NCI-H2227 (cell line): ENCODE data around the gene HNRNPUL2.
A peak's percentile ranks its signal among the peaks of the same experiment; 100 is the strongest.
"Not testable (repeated sequence)": the region's sequence is repeated elsewhere in the genome, so short reads cannot be mapped to it uniquely, and the experiment has no call there.

Experiments
- DNase-seq: peaks from one replicate; lab custom pipeline; 2025; ENCODE audit not compliant: unreplicated experiment; lab: John Stamatoyannopoulos, UW

The HNRNPUL2 gene

GRCh38 chr11:62727165-62727871, at the start of gene HNRNPUL2:
Gene HNRNPUL2, minus strand, starts transcription at chr11:62727457. Its CDS starts 301 bp downstream, at chr11:62727156.
- peak; percentile 99 for DNase-seq

- DNase-seq, result no peak
Measured at GRCh38 chr11:62775646-62776045, 48.4 kb upstream of the HNRNPUL2 start.

- no peak for DNase-seq
Measured at GRCh38 chr11:62774407-62774806, 47.1 kb upstream of the HNRNPUL2 start.

- DNase-seq, result peak; percentile 99
Measured at GRCh38 chr11:62771144-62772021, 44.1 kb upstream of the HNRNPUL2 start, which contains the start of gene TAF6L. Gene TAF6L, plus strand, starts transcription at chr11:62771396. Its CDS starts 4,388 bp downstream, at chr11:62775784.

- peak; percentile 60 for DNase-seq
Measured at GRCh38 chr11:62770778-62771143, 43.5 kb upstream of the HNRNPUL2 start.

GRCh38 chr11:62760867-62761227, 33.6 kb upstream of the HNRNPUL2 start:
- DNase-seq, result not testable (repeated sequence)

GRCh38 chr11:62757846-62758788, 30.9 kb upstream of the HNRNPUL2 start:
- no peak for DNase-seq

GRCh38 chr11:62755086-62755615, 27.9 kb upstream of the HNRNPUL2 start:
- DNase-seq, result no peak

- DNase-seq, result peak; percentile 98
Measured at GRCh38 chr11:62753736-62754603, 26.7 kb upstream of the HNRNPUL2 start, which contains the start of gene ZBTB3. Gene ZBTB3, minus strand, starts transcription at chr11:62754160. Its CDS starts 496 bp downstream, at chr11:62753664.

GRCh38 chr11:62752994-62753735, 25.9 kb upstream of the HNRNPUL2 start:
- DNase-seq, result no peak

GRCh38 chr11:62752177-62752785, 25.0 kb upstream of the HNRNPUL2 start:
- DNase-seq, result no peak

- not testable (repeated sequence) for DNase-seq
Measured at GRCh38 chr11:62749931-62750330, 22.7 kb upstream of the HNRNPUL2 start.

GRCh38 chr11:62747475-62748160, 20.4 kb upstream of the HNRNPUL2 start:
- DNase-seq, result no peak

- DNase-seq, result no peak
Measured at GRCh38 chr11:62737196-62737595, 9.9 kb upstream of the HNRNPUL2 start.

- peak; percentile 34 for DNase-seq
Measured at GRCh38 chr11:62732830-62733229, 5.6 kb upstream of the HNRNPUL2 start.

- not testable (repeated sequence) for DNase-seq
Measured at GRCh38 chr11:62730076-62730475, 2.8 kb upstream of the HNRNPUL2 start.

- DNase-seq, result peak; percentile 88
Measured at GRCh38 chr11:62728171-62728988, 1.1 kb upstream of the HNRNPUL2 start, which contains the start of gene TTC9C. Gene TTC9C, plus strand, starts transcription at chr11:62728486. Its CDS starts 363 bp downstream, at chr11:62728849.
